GM18909 (cell line): ENCODE results near the gene GRIK4.

Experiments used
- ATAC-seq: cut with Tn5 transposase; IDR thresholded peaks from one replicate; pipeline ENCODE4 v1.9.1; 2021; ENCODE audit warnings: mild to moderate bottlenecking; ENCODE audit not compliant: unreplicated experiment, poor library complexity

The GRIK4 gene

DNA sequence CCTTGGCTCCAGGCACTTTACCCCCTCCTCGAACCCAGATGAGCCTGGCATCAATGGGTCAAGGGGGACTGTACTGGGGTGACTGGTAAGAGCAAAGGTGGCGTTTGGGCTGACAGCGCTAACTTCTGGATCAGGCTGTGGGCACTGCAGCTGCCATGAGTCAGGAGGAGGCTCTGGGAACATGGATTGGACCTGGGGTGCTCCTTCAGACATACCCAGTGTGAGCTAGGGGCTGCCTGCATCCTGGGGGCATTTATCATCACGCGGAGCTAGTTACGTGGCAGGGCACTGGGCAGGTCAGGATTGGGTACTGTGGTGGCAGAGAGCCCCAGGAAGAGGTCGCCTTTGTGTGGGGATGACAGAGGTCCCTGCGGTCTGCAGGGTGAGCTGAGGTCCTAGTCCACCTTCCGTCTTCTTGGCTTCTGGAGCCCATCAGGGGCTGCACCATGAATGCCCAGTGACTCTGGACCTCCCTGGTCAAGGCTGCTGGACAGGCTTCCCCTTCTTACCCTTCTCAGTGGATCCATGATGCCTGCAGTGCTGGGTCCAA is 13.1 kb downstream of the GRIK4 start:
- no peak for ATAC-seq

DNA sequence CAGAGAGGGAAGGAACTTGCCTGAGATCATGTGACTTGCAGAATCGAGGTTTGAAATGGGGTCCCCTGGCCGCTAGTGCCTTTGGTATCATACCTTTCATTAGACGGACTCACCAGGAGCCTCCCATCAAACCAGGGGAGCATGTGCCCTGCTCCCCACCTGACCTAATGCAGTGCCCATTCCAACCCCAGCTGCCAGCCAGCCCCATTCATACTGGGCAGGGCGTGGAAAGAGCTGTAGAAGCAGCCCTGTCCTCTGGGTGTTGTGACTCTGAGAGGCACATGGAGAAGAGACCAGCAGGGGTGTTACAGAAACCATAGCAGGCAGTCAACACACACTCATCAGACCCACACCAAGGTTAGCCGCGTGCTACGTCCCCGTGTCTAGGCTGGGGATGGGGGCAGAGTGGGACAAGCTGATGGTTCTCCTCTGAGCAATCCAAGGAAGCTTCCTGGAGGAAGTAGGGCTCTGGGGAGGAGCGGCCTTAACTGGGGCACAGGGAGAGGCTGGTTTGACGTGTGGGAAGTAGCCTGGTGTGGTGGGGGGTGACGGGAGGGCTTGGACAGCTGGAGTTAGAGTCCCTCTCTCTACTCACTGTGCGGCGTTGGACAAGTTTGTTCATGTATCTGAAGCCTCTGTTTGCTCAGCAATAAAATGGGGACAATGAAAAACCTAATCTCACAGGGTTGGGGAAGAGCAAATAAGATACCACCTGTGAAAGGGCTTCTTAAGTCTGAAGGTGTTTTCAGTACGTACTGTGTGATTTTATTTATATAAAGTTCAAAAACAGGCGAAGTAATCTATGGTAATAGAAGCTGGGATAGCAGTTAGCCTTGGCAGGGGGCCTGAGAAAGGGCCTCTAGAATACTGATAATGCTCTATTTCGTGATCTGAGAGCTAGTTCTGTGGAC is 14.0 kb downstream of the GRIK4 start:
- no peak for ATAC-seq

DNA sequence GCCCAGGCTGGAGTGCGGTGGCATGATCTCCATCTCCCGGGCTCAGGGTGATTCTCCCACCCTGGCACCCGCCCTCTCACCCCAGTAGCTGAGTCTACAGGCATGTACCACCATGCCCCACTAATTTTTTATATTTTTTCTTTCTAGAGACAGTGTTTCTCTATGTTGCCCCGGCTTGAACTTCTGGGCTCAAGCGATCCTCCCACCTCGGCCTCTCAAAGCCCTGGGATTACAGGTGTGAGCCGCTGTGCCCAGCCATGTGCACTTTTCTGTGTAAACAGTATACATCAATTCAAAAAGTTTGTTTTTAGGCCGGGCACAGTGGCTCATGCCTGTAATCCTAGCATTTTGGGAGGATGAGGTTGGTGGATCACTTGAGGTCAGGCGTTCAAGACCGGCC is 14.7 kb downstream of the GRIK4 start:
- no peak for ATAC-seq

DNA sequence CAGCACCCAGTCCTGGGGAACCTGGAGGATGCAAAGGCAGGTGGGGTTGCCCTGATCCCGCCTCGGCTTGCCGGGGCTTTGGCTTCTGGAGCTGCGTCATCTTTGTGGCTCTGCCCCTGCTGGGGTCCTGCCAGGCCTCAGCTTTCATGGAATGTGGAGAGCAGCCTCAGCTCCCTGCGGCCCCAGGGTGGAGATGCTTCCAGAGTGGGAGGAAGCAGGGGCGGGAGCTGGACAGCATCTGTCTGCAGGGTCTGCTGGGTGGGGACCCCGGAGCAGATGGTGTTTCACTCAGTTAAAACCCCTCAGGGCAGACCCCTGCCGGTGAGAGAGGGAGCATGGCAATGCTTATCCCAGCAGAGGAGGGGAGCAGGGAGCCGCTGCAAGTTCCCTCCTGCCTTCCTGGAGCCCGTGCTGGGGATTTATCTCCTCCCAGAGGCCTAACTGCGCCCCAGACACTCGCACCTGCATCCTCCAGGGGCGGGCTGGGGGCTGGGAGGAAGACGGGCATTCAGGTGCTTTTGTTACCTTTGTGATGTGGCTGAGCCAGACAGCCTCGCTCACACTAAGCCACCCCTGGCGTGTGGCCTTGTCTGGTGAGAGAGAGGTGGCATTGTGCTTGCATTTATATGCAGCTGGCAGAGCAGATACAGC is 15.7 kb downstream of the GRIK4 start:
- ATAC-seq: no peak

GRCh38 chr11:120528749-120529148 is 17.2 kb downstream of the GRIK4 start:
- ATAC-seq: no peak

DNA sequence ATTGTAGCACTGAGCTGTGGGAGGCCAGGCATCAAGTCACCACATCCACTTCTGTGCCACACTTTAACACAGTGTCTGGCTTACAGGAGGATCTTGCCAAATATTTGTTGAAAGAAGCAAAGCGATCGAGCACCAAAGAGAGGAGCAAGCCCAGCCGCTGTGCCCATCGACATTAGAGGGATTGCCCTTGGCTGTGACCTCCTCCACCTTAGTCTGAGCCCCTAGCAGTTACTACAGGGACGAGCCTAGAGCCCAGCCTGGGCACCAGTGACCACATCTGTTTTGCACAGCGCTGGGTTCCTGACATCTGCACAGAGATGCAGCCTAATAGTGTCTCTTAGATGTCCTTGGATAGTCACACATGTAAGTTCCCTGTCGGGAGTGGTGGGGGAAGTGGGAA is 17.7 kb downstream of the GRIK4 start:
- no peak for ATAC-seq

- no peak for ATAC-seq
These were observed 18.4 kb downstream of the GRIK4 start for GRCh38 chr11:120529911-120530310.

DNA sequence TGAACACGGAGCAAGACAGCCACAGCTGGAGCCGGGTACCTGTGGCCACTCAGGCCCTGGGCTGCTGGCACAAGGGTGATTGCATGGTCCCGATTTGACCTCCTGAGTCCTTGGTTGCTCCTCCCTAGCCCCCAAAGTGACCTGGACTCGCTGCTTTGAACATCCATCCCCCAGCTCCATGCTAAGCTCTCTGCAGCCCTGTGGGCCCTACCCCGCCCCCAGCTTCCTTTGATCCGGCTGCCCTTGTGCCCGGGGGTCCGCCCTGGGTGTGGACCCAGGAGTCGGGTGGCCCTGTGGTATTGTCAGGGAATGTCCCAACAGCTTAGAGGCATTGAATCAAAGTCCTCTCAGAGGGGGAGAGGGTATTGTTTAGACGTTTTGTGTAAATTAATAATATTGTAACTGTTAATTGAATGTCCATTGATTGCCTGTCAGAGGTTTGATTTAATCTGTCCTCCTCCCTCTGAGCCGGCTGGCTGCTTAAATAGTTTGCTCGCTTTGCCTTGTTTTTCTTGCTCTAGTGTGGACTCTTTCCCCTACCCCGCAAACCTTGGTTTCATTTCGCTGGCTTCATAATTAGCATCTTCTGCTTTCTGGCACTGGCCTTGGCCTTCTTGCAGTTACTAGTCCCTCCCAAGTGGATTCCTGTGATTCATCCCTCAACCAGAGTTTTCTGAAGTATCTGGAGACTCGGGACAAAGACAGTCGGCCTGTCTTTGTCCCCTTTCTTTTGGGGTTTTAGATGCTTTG is 20.7 kb downstream of the GRIK4 start:
- no peak for ATAC-seq

DNA sequence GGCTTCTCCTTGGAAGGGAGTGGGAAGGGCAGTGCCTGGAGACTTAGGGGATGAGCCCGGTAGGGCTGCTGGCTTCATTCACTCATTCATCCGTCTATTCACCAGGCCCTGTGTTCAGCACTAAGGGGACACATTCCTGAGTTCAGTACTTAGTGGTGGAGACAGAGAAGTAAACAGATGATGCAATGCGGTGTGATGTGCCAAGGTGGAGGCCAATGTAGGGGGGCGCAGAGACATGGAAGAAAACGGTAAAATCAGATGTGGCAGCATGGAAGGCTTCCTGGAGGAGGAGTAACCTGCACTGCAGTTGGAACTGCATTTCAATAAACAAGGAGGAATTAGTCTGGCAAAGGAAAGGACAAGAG is 21.3 kb downstream of the GRIK4 start:
- no peak for ATAC-seq

GRCh38 chr11:120536091-120536796 is 24.7 kb downstream of the GRIK4 start:
- ATAC-seq: no peak

- ATAC-seq: no peak
These were observed 25.2 kb downstream of the GRIK4 start for GRCh38 chr11:120536797-120537169.

- no peak for ATAC-seq
These were observed 26.4 kb downstream of the GRIK4 start for GRCh38 chr11:120537996-120538395.

DNA sequence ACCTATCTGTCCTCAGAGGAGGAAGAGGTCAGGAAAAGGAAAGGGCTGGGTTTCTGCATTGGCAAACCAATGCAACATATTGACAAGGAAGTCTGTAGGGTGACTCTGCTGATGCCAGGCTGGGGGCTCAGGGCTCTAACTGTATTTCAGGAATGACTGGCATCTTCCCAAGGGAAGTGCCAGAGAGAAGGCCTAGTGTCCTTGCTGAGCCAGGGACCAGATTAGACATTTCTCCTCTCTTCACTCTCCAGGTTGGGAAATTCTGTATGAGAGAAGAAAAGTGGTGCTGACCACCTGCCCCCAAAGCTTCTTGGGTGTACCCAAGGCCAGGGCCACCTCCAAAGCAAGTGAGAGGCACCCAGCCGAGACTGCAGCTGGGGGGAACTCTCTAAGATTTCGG is 27.2 kb downstream of the GRIK4 start:
- no peak for ATAC-seq

- ATAC-seq: no peak
These were observed 28.3 kb downstream of the GRIK4 start for GRCh38 chr11:120539667-120540369.

GRCh38 chr11:120540744-120541465 is 29.4 kb downstream of the GRIK4 start:
- ATAC-seq: no peak

DNA sequence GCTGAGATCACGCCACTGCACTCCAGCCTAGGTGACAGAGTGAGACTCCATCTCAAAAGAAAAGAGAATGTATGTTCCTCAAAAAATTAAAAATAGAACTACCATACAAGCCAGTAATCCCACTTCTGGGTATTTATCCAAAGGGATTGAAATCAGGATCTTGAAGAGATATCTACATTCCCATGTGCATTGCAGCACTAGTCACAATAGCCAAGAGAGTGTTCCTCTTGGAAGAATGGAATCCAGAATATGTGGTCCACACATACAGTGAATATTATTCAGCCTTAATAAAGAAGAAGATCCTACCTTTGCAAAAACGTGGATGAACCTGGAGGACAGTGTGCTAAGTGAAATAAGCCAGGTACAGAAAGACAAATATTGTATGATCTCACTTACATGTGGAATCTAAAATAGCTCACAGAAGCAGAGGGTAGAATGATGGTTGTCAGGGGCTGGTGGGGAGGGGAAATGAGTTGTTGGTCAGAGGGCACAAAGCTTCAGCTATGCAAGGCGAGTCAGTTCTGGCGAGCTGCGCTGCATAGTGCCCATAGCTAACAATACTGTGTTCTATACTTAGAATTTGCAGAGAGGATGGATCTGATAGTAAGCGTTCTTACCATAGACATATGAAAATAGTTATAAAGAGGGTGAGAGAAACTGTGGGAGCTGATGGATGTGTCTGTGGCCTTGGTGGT is 32.1 kb downstream of the GRIK4 start:
- ATAC-seq: no peak

- ATAC-seq: no peak
These were observed 34.3 kb downstream of the GRIK4 start for GRCh38 chr11:120545813-120546212.
